RWPE2 (cell line): ENCODE measurements around the gene CROCC2.

ENCODE experiments used
- ATAC-seq: fragments of 200-7000 bp; cut with Tn5 transposase; 3 replicates; pipeline ENCODE4 v1.9.1; 2021; ENCODE audit warnings: low read depth
- DNase-seq: peaks from one replicate; pipeline ENCODE4 v3.0.0-alpha.2; 2020; ENCODE audit warnings: low spot score
- H3K27ac ChIP-seq: fragments of 450-650 bp; 2 replicates; pipeline ENCODE4 v1.5.1; 2017; ENCODE audit warnings: mild to moderate bottlenecking; ENCODE audit not compliant: poor library complexity, severe bottlenecking
- H3K27me3 ChIP-seq: fragments of 250-450 bp; sonication (Bioruptor Pico); 2 replicates; pipeline ENCODE4 v1.5.1; 2021; ENCODE audit warnings: mild to moderate bottlenecking, moderate library complexity; ENCODE audit not compliant: insufficient read depth, poor library complexity, severe bottlenecking
- H3K36me3 ChIP-seq: fragments of 250-450 bp; sonication (Bioruptor Pico); 2 replicates; pipeline ENCODE4 v1.5.1; 2020; ENCODE audit warnings: low read depth, mild to moderate bottlenecking, moderate library complexity
- H3K4me1 ChIP-seq: fragments of 250-450 bp; sonication (Bioruptor Pico); 2 replicates; pipeline ENCODE4 v1.5.1; 2021; ENCODE audit warnings: mild to moderate bottlenecking, moderate library complexity; ENCODE audit not compliant: insufficient read depth, poor library complexity, severe bottlenecking
- H3K4me3 ChIP-seq: fragments of 250-450 bp; sonication (Bioruptor Pico); 2 replicates; pipeline ENCODE4 v1.5.1; 2021; ENCODE audit warnings: mild to moderate bottlenecking, moderate library complexity; ENCODE audit not compliant: severe bottlenecking
- H3K9me3 ChIP-seq: fragments of 250-450 bp; sonication (Bioruptor Pico); 2 replicates; pipeline ENCODE4 v1.5.1; 2021; ENCODE audit warnings: mild to moderate bottlenecking, moderate library complexity; ENCODE audit not compliant: severe bottlenecking
- CTCF ChIP-seq: fragments of 450-650 bp; IDR thresholded peaks from one replicate; pipeline ENCODE4 v1.5.1; 2017; ENCODE audit warnings: mild to moderate bottlenecking, moderate library complexity; ENCODE audit not compliant: poor library complexity, severe bottlenecking

CROCC2 gene

GRCh38 chr2:240997141-240997855 is 91.2 kb downstream of the CROCC2 start:
- no peak for TF ChIP-seq CTCF
- Histone ChIP-seq H3K27ac (no peak overlapping the region), H3K36me3 (no peaks in the 10 kb centered on the region), H3K4me3 (no peak overlapping the region), H3K4me1 (no peaks in the 10 kb centered on the region), H3K27me3 (peaks cover 6% of the 10 kb centered on the region), H3K9me3 (no peaks in the 10 kb centered on the region)
- peak; percentile 31 for DNase-seq
- no peak for ATAC-seq

- no peaks in the 10 kb centered on the region for H3K36me3 ChIP-seq
- H3K9me3 ChIP-seq: no peaks in the 10 kb centered on the region
- ATAC-seq (peak; percentile 81), DNase-seq (peak; percentile 79)
- peaks cover 6% of the 10 kb centered on the region for H3K27me3 ChIP-seq
- no peaks in the 10 kb centered on the region for H3K4me1 ChIP-seq
- peak within 1 kb of the TSS; percentile 30 for H3K4me3 ChIP-seq
- no peak within 1 kb of the TSS for H3K27ac ChIP-seq
- TF ChIP-seq CTCF: no peak
These were observed 91.9 kb downstream of the CROCC2 start, which contains the start of gene SNED1 for GRCh38 chr2:240997856-240998705. Gene SNED1 (plus strand): TSS chr2:240998618. CDS start chr2:240998838, 220 bp downstream.

DNA sequence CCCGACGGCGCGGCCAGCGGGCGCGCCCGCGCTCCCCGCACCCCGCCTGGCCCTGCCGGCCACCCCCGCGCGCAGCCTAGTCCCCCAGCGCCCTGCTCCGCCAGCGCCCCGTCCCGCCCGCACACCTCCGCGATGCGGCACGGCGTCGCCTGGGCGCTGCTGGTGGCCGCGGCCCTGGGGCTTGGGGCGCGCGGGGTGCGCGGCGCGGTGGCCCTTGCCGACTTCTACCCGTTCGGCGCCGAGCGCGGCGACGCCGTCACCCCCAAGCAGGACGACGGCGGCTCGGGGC is 92.5 kb downstream of the CROCC2 start:
- Histone ChIP-seq H3K4me1 (no peaks in the 10 kb centered on the region), H3K27me3 (peaks cover 6% of the 10 kb centered on the region), H3K9me3 (no peaks in the 10 kb centered on the region), H3K27ac (no peak overlapping the region), H3K4me3 (peak overlapping the region; percentile 30), H3K36me3 (no peaks in the 10 kb centered on the region)
- no peak for TF ChIP-seq CTCF
- ATAC-seq (no peak), DNase-seq (no peak)

DNA sequence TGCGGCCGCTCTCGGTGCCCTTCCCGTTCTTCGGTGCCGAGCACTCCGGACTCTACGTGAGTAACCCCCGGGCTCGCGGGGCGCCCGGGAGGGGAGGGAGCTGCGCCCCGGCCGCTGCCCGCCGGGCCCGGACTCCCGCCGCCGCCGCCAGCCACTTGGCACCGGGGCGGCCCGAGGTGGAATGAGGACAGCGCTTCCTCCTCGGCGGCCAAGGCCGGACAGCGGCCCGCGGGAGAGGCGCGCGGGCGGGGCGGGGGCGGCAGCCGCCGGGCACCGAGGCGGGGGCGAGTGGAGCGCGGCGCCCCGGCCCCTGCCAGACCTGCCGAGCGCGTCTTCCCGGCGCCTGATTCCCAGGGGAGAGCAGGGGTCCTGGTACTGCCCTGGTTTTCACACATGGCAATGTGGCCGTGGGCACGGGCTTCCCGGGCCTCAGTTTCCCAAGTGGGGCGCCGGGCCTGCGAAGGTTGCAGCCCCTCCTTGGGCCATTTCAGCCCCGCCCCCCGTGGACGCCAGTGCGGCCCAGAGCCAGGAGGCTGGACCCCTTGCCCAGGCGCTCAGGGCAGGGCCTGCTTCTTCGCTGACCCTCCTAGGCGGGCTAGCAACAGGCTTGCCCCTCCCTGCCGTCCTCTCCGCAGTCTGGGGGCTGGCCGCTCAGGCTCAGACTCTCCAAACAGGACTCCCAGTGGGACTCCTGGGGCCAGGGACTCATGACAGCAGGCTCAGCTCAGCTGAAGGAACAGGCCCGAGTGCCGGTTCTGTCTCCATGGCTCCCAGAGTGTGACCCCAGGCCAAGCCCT is 93.1 kb downstream of the CROCC2 start:
- TF ChIP-seq CTCF: no peak
- no peak for ATAC-seq
- H3K27me3 ChIP-seq: peaks cover 6% of the 10 kb centered on the region
- peak overlapping the region; percentile 30 for H3K4me3 ChIP-seq
- no peaks in the 10 kb centered on the region for H3K36me3 ChIP-seq
- H3K9me3 ChIP-seq: no peaks in the 10 kb centered on the region
- H3K4me1 ChIP-seq: no peaks in the 10 kb centered on the region
- peak; percentile 58 for DNase-seq
- H3K27ac ChIP-seq: no peak overlapping the region
